HFF-Myc (cell line): ENCODE measurements around the gene CELF5.

Experiments used
- DNase-seq: peaks from one replicate; pipeline ENCODE4 v3.0.0-alpha.2; 2011; ENCODE audit warnings: low read depth; ENCODE audit errors: extremely low read depth
- H3K4me3 ChIP-seq: replicated peaks from 2 replicates; pipeline ENCODE4 v1.5.1; 2011; ENCODE audit warnings: low read depth, mild to moderate bottlenecking, control low read depth, low read length
- CTCF ChIP-seq: IDR thresholded peaks from 2 replicates; pipeline ENCODE4 v1.5.1; 2012; ENCODE audit warnings: mild to moderate bottlenecking, low read depth, low read length, control low read depth; ENCODE audit errors: missing control alignments

Gene CELF5

DNA sequence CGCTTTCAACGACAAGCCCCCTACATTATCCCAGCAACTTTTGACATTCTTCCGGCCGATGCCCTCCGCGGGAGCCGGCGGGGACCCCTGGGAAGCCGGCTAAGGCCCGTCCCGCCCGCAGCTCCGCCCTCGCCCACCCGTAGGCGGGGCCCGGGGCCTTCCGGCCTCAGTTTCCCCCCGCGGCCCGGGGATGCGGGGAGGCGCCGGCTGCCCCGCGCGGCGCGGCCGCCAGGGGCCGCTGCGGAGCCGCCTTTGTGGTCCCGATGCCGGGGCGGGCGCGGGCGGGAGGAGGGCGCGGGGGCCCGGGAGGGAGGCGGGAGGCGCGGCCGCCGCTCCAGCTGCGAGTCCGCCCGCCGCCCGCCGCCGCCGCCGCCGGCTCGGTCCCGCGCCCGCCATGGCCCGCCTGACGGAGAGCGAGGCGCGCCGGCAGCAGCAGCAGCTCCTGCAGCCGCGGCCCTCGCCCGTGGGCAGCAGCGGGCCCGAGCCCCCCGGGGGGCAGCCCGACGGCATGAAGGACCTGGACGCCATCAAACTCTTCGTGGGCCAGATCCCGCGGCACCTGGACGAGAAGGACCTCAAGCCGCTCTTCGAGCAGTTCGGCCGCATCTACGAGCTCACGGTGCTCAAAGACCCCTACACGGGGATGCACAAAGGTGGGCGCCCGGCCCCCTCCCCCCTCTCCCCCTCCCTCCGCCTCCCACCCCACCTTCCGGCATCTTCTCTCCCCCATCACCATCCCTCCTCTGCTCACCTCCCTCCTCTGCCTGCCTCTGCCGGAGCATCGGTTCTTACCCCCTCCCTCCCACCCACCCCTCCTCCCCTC is at the start of gene CELF5:
Gene CELF5 (plus strand): TSS at position 316 of the 823 bp plus-strand sequence. CDS start 79 bp downstream, at position 395.
- no peak for DNase-seq
- no peak for TF ChIP-seq CTCF
- H3K4me3 ChIP-seq, result no peak within 1 kb of the TSS

GRCh38 chr19:3175781-3176714 is 48.4 kb upstream of the CELF5 start:
- DNase-seq, result peak; percentile 62
- no peak overlapping the region for H3K4me3 ChIP-seq
- TF ChIP-seq CTCF, result no peak

- H3K4me3 ChIP-seq, result no peak overlapping the region
- no peak for TF ChIP-seq CTCF
- no peak for DNase-seq
These were observed 47.6 kb upstream of the CELF5 start for GRCh38 chr19:3176715-3177501.

GRCh38 chr19:3178377-3178972 is 46.0 kb upstream of the CELF5 start, which contains the start of gene S1PR4:
TSS of gene S1PR4 (plus strand) at chr19:3178769. CDS start at chr19:3178793, 24 bp downstream.
- no peak for DNase-seq
- no peak for TF ChIP-seq CTCF
- H3K4me3 ChIP-seq, result no peak within 1 kb of the TSS

DNA sequence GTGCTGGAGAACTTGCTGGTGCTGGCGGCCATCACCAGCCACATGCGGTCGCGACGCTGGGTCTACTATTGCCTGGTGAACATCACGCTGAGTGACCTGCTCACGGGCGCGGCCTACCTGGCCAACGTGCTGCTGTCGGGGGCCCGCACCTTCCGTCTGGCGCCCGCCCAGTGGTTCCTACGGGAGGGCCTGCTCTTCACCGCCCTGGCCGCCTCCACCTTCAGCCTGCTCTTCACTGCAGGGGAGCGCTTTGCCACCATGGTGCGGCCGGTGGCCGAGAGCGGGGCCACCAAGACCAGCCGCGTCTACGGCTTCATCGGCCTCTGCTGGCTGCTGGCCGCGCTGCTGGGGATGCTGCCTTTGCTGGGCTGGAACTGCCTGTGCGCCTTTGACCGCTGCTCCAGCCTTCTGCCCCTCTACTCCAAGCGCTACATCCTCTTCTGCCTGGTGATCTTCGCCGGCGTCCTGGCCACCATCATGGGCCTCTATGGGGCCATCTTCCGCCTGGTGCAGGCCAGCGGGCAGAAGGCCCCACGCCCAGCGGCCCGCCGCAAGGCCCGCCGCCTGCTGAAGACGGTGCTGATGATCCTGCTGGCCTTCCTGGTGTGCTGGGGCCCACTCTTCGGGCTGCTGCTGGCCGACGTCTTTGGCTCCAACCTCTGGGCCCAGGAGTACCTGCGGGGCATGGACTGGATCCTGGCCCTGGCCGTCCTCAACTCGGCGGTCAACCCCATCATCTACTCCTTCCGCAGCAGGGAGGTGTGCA is 45.3 kb upstream of the CELF5 start:
- no peak overlapping the region for H3K4me3 ChIP-seq
- no peak for TF ChIP-seq CTCF
- DNase-seq, result no peak
